ENCODE results near the gene CMC1. TPM values are rescaled to one million over a fixed set of nuclear protein-coding genes. Genes with fewer than 3 reads are reported as not detected.

CMC1 gene
- polyA plus RNA-seq, 2 of the 4 experiments (the other 2 are of a cell fraction) = 56.9 to 76.7 TPM

DNA sequence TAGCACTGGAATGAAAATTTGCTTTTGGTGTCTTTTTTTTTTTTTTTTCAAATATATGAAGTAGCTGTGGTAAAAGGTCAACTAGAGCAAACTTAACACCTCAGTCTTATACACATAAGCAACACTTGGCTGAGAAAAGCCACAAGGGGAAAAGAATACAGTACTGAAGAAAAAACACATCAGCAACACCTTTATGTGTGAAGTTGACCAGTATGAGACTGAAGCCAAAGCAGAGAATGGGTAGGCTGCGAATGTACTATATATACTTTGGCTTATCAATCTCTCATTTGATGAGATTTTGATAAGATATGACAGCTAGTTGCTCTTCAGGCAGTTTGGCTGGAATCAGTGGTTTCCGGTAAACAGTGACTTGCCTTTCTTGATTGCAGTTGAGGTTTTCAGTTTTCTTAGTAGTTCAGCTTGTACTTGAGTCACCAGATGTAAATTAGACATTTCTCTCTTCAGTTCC lies 85.1 kb downstream of the CMC1 start:
- FAIRE-seq (no peak), ATAC-seq (no peak), DNase-seq (ENCODE audit: low read depth in 1 of 2, low spot score in 1 of 2) (no peak)
- H3K4me3 ChIP-seq = no peak overlapping the region
- no peak for TF ChIP-seq RAD21 (conservative IDR thresholded peaks at IDR 0.05 in 1 of 2, IDR thresholded peaks at IDR 0.05 in 1 of 2)
- TF ChIP-seq HDAC2 (IDR thresholded peaks at IDR 0.05) = no peak
- TF ChIP-seq MAZ (IDR thresholded peaks at IDR 0.05; ENCODE audit: borderline replicate concordance, low read depth, low read length) = no peak
- TF ChIP-seq, protein P1, sequence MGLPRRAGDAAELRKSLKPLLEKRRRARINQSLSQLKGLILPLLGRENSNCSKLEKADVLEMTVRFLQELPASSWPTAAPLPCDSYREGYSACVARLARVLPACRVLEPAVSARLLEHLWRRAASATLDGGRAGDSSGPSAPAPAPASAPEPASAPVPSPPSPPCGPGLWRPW (IDR thresholded peaks at IDR 0.05) = no peak
- no peak for TF ChIP-seq HOXB13 (CRISPR knock-in tag; IDR thresholded peaks at IDR 0.05; ENCODE audit: low read depth)
- no peak for TF ChIP-seq POLR2AphosphoS2 (conservative IDR thresholded peaks at IDR 0.05; ENCODE audit: low read length)
- TF ChIP-seq EHMT2 (IDR thresholded peaks at IDR 0.05; ENCODE audit: low read depth) = no peak
- TF ChIP-seq, protein P2, sequence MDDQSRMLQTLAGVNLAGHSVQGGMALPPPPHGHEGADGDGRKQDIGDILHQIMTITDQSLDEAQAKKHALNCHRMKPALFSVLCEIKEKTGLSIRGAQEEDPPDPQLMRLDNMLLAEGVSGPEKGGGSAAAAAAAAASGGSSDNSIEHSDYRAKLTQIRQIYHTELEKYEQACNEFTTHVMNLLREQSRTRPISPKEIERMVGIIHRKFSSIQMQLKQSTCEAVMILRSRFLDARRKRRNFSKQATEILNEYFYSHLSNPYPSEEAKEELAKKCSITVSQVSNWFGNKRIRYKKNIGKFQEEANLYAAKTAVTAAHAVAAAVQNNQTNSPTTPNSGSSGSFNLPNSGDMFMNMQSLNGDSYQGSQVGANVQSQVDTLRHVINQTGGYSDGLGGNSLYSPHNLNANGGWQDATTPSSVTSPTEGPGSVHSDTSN (IDR thresholded peaks at IDR 0.05) = no peak
- no peak for TF ChIP-seq NPAS2 (CRISPR knock-in tag; IDR thresholded peaks at IDR 0.05; ENCODE audit: borderline replicate concordance)
- TF ChIP-seq, protein P3, sequence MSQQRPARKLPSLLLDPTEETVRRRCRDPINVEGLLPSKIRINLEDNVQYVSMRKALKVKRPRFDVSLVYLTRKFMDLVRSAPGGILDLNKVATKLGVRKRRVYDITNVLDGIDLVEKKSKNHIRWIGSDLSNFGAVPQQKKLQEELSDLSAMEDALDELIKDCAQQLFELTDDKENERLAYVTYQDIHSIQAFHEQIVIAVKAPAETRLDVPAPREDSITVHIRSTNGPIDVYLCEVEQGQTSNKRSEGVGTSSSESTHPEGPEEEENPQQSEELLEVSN (IDR thresholded peaks at IDR 0.05; ENCODE audit: borderline replicate concordance, low read depth) = no peak
- TF ChIP-seq KDM1A (IDR thresholded peaks at IDR 0.05; ENCODE audit: low read depth) = no peak
- no peak for TF ChIP-seq BHLHE40 (IDR thresholded peaks at IDR 0.05; ENCODE audit: low read depth, low read length)
- TF ChIP-seq POLR2A (IDR thresholded peaks at IDR 0.05; ENCODE audit: low read length) = no peak
- TF ChIP-seq TFCP2L1 (CRISPR knock-in tag; IDR thresholded peaks at IDR 0.05) = no peak
- no peak for TF ChIP-seq SMC3 (IDR thresholded peaks at IDR 0.05)
- H3K4me2 ChIP-seq = no peak overlapping the region
- H3K9me3 ChIP-seq = no peaks in the 10 kb centered on the region
- no peaks in the 10 kb centered on the region for H3K4me1 ChIP-seq
- ChIA-PET CTCF (interaction anchor here (0.6 to 6.1 kb wide), 6 partner anchors 9 to 782 kb away, joined by 3 to 71 read pairs (median 5); partner anchors contain the start of gene EOMES), POLR2A (interaction anchor here (1.2 to 1.6 kb wide), 2 partner anchors 605 to 615 kb away, joined by 5 read pairs; no protein-coding TSS in a partner anchor)
- no peak overlapping the region for H3K27ac ChIP-seq
- 86% methylated on average over 2 of the region's 2 CpGs for WGBS (ENCODE audit: missing lambda C conversion rate)

DNA sequence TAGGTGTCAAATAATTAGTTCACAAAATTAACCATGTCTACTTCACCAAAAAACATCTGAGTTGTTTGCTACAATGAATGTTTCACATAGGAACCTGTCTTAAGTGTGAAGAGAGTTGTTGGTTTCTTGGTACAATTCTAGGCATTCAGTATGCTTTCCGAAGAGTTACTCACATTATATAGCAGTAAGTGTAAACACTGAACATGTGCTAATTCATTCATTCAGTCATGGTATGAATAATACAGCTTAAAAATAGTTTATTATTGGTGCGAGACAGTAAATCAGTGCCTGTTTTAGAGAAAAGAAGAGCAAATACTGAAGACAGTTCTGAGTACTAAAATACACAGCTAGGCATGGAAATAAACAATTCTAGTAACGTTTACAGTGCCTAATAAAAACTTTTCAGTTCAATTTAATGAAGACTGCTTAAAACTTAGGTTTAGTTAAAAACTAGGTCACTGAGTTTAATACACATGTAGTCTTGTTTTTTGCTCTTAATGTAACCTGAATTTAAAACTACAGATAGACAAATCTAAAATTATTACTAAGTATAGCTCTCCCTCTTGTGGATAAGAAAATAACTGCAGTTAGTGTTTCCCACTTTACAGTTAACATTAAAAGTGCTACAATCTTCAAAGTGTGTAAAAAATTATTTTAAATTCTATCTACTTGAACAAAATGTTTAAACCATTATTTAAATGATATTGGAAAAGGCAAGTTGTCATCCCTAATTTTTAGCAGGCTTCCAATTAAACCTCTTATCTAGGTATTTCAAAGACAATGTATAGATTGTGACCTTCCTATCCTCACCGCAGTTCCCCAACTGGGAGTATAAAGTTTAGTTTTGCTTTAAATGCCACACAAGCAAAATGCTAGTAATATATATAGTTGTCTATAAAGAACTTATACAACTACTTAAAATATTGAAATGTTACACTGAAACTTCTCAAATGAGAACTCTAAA lies 87.1 kb downstream of the CMC1 start:
- DNase-seq (ENCODE audit: low read depth in 1 of 2, low spot score in 1 of 2) (peak in 1 of 2 experiments; percentile 16), FAIRE-seq (peak; percentile 54), ATAC-seq (peak in 1 of 2 experiments; percentile 67; a peak in 3 of 6 replicates)
- Histone ChIP-seq H3K27ac (no peak overlapping the region), H3K4me2 (no peak overlapping the region), H3K4me3 (no peak overlapping the region), H3K9me3 (no peaks in the 10 kb centered on the region), H3K4me1 (no peaks in the 10 kb centered on the region)
- CTCF ChIA-PET = interaction anchor here (0.6 to 6.1 kb wide), 13 partner anchors 9 to 796 kb away, joined by 3 to 71 read pairs (median 3); partner anchors contain the start of gene EOMES
- POLR2A ChIA-PET = interaction anchor here (0.8 to 1.7 kb wide), 4 partner anchors 21 to 616 kb away, joined by 3 to 11 read pairs (median 4); partner anchors contain the start of genes AZI2, EOMES and ZCWPW2
- TF ChIP-seq SMC3 (IDR thresholded peaks at IDR 0.05) (peak; percentile 57; the same call in 2 of the 3 replicates), RAD21 (conservative IDR thresholded peaks at IDR 0.05 in 1 of 2, IDR thresholded peaks at IDR 0.05 in 1 of 2) (peak; percentile 65 to 71), MAFK (IDR thresholded peaks at IDR 0.05; ENCODE audit: partially characterized antibody) (no peak), CHD2 (IDR thresholded peaks at IDR 0.05; ENCODE audit: low read length, partially characterized antibody) (no peak)
- TF ChIP-seq, protein P4, sequence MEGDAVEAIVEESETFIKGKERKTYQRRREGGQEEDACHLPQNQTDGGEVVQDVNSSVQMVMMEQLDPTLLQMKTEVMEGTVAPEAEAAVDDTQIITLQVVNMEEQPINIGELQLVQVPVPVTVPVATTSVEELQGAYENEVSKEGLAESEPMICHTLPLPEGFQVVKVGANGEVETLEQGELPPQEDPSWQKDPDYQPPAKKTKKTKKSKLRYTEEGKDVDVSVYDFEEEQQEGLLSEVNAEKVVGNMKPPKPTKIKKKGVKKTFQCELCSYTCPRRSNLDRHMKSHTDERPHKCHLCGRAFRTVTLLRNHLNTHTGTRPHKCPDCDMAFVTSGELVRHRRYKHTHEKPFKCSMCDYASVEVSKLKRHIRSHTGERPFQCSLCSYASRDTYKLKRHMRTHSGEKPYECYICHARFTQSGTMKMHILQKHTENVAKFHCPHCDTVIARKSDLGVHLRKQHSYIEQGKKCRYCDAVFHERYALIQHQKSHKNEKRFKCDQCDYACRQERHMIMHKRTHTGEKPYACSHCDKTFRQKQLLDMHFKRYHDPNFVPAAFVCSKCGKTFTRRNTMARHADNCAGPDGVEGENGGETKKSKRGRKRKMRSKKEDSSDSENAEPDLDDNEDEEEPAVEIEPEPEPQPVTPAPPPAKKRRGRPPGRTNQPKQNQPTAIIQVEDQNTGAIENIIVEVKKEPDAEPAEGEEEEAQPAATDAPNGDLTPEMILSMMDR (IDR thresholded peaks at IDR 0.05) = peak; percentile 69
- 78% methylated on average over 4 of the region's 4 CpGs for WGBS (ENCODE audit: missing lambda C conversion rate)

Data from A549 (cell line).